GM18505 (cell line): ENCODE data around the gene COG4.

Source experiments
- ATAC-seq: cut with Tn5 transposase; IDR thresholded peaks from one replicate; pipeline ENCODE4 v1.9.1; 2021; ENCODE audit not compliant: unreplicated experiment
- POLR2A ChIP-seq: IDR thresholded peaks from 4 replicates; pipeline ENCODE4 v1.6.1; 2011; ENCODE audit warnings: borderline replicate concordance; ENCODE audit not compliant: insufficient read depth, insufficient read length; ENCODE audit errors: extremely low read depth

COG4 gene

GRCh38 chr16:70520612-70521297 is 2.6 kb downstream of the COG4 start:
- TF ChIP-seq POLR2A: no peak
- ATAC-seq: no peak

GRCh38 chr16:70512456-70512855 is 10.9 kb downstream of the COG4 start:
- no peak for ATAC-seq

GRCh38 chr16:70511833-70512232 is 11.5 kb downstream of the COG4 start:
- no peak for ATAC-seq

More at GRCh38 chr16:70512456-70512855, 10.9 kb downstream of the COG4 start:
- no peak for TF ChIP-seq POLR2A

GRCh38 chr16:70510216-70510615 is 13.1 kb downstream of the COG4 start:
- no peak for TF ChIP-seq POLR2A
- no peak for ATAC-seq

More at GRCh38 chr16:70511833-70512232, 11.5 kb downstream of the COG4 start:
- TF ChIP-seq POLR2A: no peak

GRCh38 chr16:70508752-70509151 is 14.6 kb downstream of the COG4 start:
- ATAC-seq: no peak
- no peak for TF ChIP-seq POLR2A

GRCh38 chr16:70496513-70496912 is 26.8 kb downstream of the COG4 start:
- ATAC-seq: no peak
- no peak for TF ChIP-seq POLR2A

- no peak for ATAC-seq
- no peak for TF ChIP-seq POLR2A
Measured at GRCh38 chr16:70495425-70496182, 27.8 kb downstream of the COG4 start.

GRCh38 chr16:70494777-70495176 is 28.6 kb downstream of the COG4 start:
- TF ChIP-seq POLR2A: no peak
- ATAC-seq: no peak

GRCh38 chr16:70494202-70494770 is 29.1 kb downstream of the COG4 start:
- no peak for ATAC-seq
- no peak for TF ChIP-seq POLR2A

- no peak for TF ChIP-seq POLR2A
Measured at GRCh38 chr16:70493802-70494201, 29.6 kb downstream of the COG4 start.

GRCh38 chr16:70490261-70490660 is 33.1 kb downstream of the COG4 start:
- ATAC-seq: no peak
- no peak for TF ChIP-seq POLR2A

More at GRCh38 chr16:70493802-70494201, 29.6 kb downstream of the COG4 start:
- no peak for ATAC-seq

GRCh38 chr16:70484867-70485266 is 38.5 kb downstream of the COG4 start:
- ATAC-seq: no peak

GRCh38 chr16:70483426-70483825 is 39.9 kb downstream of the COG4 start:
- ATAC-seq: no peak
- TF ChIP-seq POLR2A: no peak

More at GRCh38 chr16:70484867-70485266, 38.5 kb downstream of the COG4 start:
- TF ChIP-seq POLR2A: no peak

- no peak for ATAC-seq
Measured at GRCh38 chr16:70482624-70483023, 40.7 kb downstream of the COG4 start.

GRCh38 chr16:70481929-70482536 is 41.3 kb downstream of the COG4 start:
- no peak for TF ChIP-seq POLR2A
- ATAC-seq: no peak

More at GRCh38 chr16:70482624-70483023, 40.7 kb downstream of the COG4 start:
- TF ChIP-seq POLR2A: no peak
